GM18951 (cell line): ENCODE data around the gene AP5B1.

Source experiments
- POLR2A ChIP-seq: IDR thresholded peaks from 4 replicates; pipeline ENCODE4 v1.6.1; 2011; ENCODE audit warnings: mild to moderate bottlenecking; ENCODE audit not compliant: insufficient read length, insufficient read depth; ENCODE audit errors: extremely low read depth
- in situ Hi-C: fragments of 300-500 bp; cut with MboI; formaldehyde crosslinking; loops from one replicate; pipeline ENCODE4 v1.12.0; 2022; ENCODE audit warnings: low sequenced_read_pairs, mixed read lengths, inconsistent platforms; ENCODE audit not compliant: unreplicated experiment

The AP5B1 gene

GRCh38 chr11:65786008-65786785, 5.4 kb upstream of the AP5B1 start:
- TF ChIP-seq POLR2A: no peak
- in situ Hi-C loops: no loop called here

- TF ChIP-seq POLR2A: no peak
- in situ Hi-C loops: no loop called here
Observed at GRCh38 chr11:65785319-65786007, 4.7 kb upstream of the AP5B1 start.

- in situ Hi-C loops: no loop called here
- no peak for TF ChIP-seq POLR2A
Observed at GRCh38 chr11:65782816-65783228, 2.0 kb upstream of the AP5B1 start.

- in situ Hi-C loops: no loop called here
- TF ChIP-seq POLR2A: no peak
Observed at GRCh38 chr11:65781962-65782815, 1.4 kb upstream of the AP5B1 start.

DNA sequence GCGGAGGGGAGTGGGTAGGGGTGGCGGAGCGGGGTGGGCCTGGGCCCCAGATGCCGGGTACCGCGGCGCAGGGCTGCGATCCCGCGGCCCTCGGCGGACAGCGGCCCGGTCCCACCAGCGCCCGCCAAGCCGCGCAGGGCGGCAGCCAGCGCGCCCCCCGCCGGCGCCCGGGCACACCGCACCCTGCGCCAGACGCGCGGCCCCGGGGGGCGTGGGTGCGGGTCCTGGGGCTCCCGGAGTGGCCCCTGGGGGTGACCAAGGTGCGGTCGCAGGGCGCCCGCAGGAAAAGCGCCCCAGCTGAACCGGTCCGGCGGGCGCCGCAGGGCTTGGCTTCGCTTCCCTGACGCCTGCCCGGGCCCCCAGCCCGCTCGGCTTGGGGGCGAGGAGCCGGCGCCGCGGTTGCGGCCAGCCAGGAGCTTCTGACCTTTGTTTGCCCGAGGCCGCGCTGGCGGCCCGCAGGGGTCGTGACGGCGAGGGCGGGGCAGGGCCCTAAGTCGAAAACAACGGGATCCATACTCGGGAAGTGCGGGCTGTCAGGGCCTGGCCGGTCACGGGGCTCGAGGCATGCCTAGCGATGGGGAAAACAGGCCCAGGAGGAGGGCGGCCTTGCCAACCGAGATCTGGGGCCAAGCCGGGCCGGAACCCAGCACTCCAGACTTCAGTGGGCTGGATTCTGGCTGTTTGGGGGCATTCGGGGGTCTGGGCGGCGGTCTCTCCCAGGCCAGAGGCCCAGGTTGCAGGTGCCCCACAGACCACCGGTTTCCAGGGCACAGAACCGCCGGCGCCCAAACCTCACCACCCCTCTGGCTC, 581 bp upstream of the AP5B1 start:
- in situ Hi-C loops: no loop called here
- no peak for TF ChIP-seq POLR2A

GRCh38 chr11:65779919-65780769, 632 bp downstream of the AP5B1 start:
- peak; percentile 19 for TF ChIP-seq POLR2A
- in situ Hi-C loops: no loop called here

- TF ChIP-seq POLR2A: no peak
Observed at GRCh38 chr11:65779669-65779918, 1.2 kb downstream of the AP5B1 start.

GRCh38 chr11:65778901-65779668, 1.7 kb downstream of the AP5B1 start:
- no peak for TF ChIP-seq POLR2A
- in situ Hi-C loops: no loop called here

More at GRCh38 chr11:65779669-65779918, 1.2 kb downstream of the AP5B1 start:
- in situ Hi-C loops: no loop called here

DNA sequence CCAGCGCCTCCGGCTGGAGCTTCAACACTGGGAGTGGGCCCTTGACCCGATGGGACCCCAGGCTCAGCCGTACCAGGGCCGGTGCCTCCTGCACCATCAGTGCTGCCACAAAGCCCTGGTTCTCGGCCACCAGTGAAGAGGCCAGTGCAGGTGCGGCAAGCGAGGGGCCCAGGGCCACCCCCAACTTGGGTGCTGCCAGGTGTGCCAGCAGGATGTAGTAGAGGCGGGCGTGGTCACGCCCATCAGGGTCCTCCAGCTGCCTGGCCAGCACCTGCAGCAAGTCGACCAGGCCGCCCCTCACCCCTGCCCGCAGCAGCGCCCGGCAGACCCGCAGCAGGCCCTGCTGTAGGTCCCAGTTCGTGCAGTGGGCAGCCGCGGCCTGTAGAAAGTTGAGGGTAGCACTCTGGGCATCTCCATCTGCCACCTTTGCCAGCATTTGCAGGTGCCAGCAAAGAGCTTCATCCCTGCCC, 2.3 kb downstream of the AP5B1 start:
- in situ Hi-C loops: no loop called here
- TF ChIP-seq POLR2A: no peak

DNA sequence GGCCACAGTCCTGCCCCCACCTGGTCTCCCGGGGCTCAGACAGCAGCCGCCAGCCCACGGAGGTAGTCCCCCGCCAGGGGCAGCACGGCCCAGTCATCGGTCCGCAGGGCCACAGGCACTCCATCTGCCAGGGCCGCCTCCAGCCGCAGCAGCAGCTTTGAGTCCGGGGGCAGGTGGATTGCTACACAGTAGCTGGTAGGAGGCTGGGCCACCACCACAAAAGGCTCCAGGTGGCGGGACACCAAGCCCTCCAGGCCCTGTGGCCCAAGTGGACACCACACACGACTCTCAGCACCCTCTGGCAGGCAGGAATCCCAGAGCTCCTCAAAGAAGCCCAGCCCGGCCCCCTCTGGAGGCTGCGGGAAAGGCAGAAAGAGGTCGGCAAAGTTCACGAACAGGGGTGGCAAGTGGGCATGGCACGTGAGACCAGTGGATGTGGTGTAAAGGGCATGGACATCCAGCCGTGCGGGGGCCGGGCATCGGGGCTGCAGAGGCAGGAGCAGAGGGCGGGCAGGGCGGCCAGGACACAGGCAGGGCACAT, 2.9 kb downstream of the AP5B1 start:
- in situ Hi-C loops: no loop called here
- no peak for TF ChIP-seq POLR2A

DNA sequence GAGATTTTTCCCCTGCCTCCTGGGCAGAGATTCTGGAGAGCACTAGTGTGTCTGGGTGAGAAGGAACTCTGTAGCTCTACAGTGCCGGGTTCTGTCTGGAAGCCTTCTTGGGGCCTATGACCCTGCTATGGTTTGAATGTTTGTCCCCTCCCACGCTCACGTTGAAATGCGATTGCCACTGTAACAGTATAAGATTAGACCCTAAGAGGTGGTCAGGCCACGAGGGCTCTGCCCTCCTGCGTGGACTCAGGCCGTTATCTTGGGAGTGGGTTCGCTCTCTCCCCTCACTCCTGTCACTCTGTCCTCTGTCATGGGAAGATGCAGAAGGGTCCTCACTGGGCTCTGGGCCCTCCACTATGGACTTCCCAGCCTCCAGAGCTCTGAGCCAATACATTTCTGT, 3.5 kb downstream of the AP5B1 start:
- in situ Hi-C loops: no loop called here
- TF ChIP-seq POLR2A: no peak
